HK-2 (cell line): ENCODE measurements around the gene PSME2.
A peak's percentile ranks its signal among the peaks of the same experiment; 100 is the strongest.

Experiments used
- DNase-seq: peaks from one replicate; pipeline ENCODE4 v3.0.0-alpha.2; 2018; ENCODE audit not compliant: unreplicated experiment

Gene PSME2

GRCh38 chr14:24135834-24136683 is 10.4 kb downstream of the PSME2 start, which contains the start of gene PSME1:
TSS of gene PSME1 (plus strand) at chr14:24136194. CDS start at chr14:24136263, 69 bp downstream.
- DNase-seq = peak; percentile 91

GRCh38 chr14:24135584-24135833 is 10.9 kb downstream of the PSME2 start:
- no peak for DNase-seq

GRCh38 chr14:24133735-24134134 is 12.7 kb downstream of the PSME2 start:
- DNase-seq = no peak

- DNase-seq = no peak
Observed at GRCh38 chr14:24132976-24133375, 13.4 kb downstream of the PSME2 start.

GRCh38 chr14:24132061-24132685 is 14.2 kb downstream of the PSME2 start:
- no peak for DNase-seq

- DNase-seq = no peak
Observed at GRCh38 chr14:24131549-24131966, 14.9 kb downstream of the PSME2 start.

GRCh38 chr14:24130717-24131548 is 15.5 kb downstream of the PSME2 start:
- no peak for DNase-seq

- no peak for DNase-seq
Observed at GRCh38 chr14:24130380-24130716, 16.1 kb downstream of the PSME2 start, which contains the start of gene FITM1. TSS of gene FITM1 (plus strand) at chr14:24130659. CDS start at chr14:24131564, 905 bp downstream.

GRCh38 chr14:24129410-24129998 is 16.9 kb downstream of the PSME2 start:
- DNase-seq = no peak

- no peak for DNase-seq
Observed at GRCh38 chr14:24127673-24128072, 18.7 kb downstream of the PSME2 start.

- no peak for DNase-seq
Observed at GRCh38 chr14:24126939-24127338, 19.5 kb downstream of the PSME2 start.

- DNase-seq = no peak
Observed at GRCh38 chr14:24123424-24124417, 22.7 kb downstream of the PSME2 start.

- no peak for DNase-seq
Observed at GRCh38 chr14:24122898-24123297, 23.5 kb downstream of the PSME2 start.

GRCh38 chr14:24122416-24122815 is 24.0 kb downstream of the PSME2 start:
- no peak for DNase-seq

GRCh38 chr14:24121210-24121609 is 25.2 kb downstream of the PSME2 start:
- no peak for DNase-seq

GRCh38 chr14:24119691-24120090 is 26.7 kb downstream of the PSME2 start:
- DNase-seq = no peak

- no peak for DNase-seq
Observed at GRCh38 chr14:24117179-24117578, 29.2 kb downstream of the PSME2 start.

GRCh38 chr14:24116128-24116814 is 30.1 kb downstream of the PSME2 start:
- DNase-seq = no peak

- DNase-seq = no peak
Observed at GRCh38 chr14:24115422-24116127, 30.8 kb downstream of the PSME2 start.
